Activated gamma-delta T cell treated with anti-CD3 and anti-CD28 coated beads, Interleukin-2, amount 50 U/mL, for 16 hours (primary cell): ENCODE results near the gene AOC3.
"Not testable (repeated sequence)": the region's sequence is repeated elsewhere in the genome, so short reads cannot be mapped to it uniquely, and the experiment has no call there.

Experiments
- DNase-seq: peaks from one replicate; pipeline ENCODE4 v3.0.0-alpha.2; 2020; ENCODE audit warnings: low read depth

Gene AOC3

GRCh38 chr17:42894283-42895184, 43.5 kb downstream of the AOC3 start:
- no peak for DNase-seq

GRCh38 chr17:42895185-42895555, 44.2 kb downstream of the AOC3 start:
- DNase-seq = no peak

GRCh38 chr17:42898147-42898811, 47.3 kb downstream of the AOC3 start:
- DNase-seq = no peak

- DNase-seq = not testable (repeated sequence)
These were observed 49.0 kb downstream of the AOC3 start for GRCh38 chr17:42899981-42900380.

- DNase-seq = no peak
These were observed 49.7 kb downstream of the AOC3 start, which contains the start of gene G6PC1 for GRCh38 chr17:42900460-42901331. TSS of gene G6PC1 (plus strand) at chr17:42900799. CDS start at chr17:42900877, 78 bp downstream.

GRCh38 chr17:42901535-42902229, 50.7 kb downstream of the AOC3 start:
- no peak for DNase-seq

- no peak for DNase-seq
These were observed 53.1 kb downstream of the AOC3 start for GRCh38 chr17:42904110-42904469.

GRCh38 chr17:42906772-42907446, 55.9 kb downstream of the AOC3 start:
- DNase-seq = no peak
